ENCODE data around the gene TRPM3.

The TRPM3 gene

DNA sequence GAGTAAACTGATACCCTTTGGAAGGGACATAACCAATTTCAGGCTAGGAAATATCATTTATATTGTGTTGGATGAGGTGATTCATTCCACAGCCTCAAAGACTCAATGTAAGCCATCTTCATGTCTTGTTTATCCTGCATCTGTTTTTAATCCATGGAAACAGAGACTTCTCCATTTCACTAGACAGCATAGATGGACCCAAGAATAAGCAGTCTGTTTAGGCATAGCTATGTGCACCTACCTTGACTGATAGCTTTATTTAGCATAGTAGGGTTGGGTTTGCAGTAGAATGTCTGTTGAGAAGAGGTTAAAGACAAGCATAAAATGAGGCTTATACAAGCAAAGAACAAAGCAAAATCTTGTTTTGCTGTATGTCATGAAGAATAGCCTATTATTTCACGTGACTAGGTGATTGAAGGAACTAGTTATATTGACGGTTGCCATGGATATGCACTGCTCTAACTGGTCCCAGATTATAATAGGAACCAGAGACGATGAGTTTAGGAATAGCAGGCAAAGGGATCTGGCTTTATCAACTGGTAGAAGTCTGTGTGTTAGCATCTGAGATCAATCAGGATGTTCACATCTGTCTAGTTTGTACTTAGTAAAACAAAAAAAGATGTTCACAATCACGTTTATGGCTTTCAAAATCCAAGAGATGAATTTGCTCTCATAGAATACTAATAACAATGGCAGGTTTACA, 552.2 kb downstream of the TRPM3 start:
- TF ChIP-seq, protein P1, sequence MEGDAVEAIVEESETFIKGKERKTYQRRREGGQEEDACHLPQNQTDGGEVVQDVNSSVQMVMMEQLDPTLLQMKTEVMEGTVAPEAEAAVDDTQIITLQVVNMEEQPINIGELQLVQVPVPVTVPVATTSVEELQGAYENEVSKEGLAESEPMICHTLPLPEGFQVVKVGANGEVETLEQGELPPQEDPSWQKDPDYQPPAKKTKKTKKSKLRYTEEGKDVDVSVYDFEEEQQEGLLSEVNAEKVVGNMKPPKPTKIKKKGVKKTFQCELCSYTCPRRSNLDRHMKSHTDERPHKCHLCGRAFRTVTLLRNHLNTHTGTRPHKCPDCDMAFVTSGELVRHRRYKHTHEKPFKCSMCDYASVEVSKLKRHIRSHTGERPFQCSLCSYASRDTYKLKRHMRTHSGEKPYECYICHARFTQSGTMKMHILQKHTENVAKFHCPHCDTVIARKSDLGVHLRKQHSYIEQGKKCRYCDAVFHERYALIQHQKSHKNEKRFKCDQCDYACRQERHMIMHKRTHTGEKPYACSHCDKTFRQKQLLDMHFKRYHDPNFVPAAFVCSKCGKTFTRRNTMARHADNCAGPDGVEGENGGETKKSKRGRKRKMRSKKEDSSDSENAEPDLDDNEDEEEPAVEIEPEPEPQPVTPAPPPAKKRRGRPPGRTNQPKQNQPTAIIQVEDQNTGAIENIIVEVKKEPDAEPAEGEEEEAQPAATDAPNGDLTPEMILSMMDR (IDR thresholded peaks at IDR 0.05; ENCODE audit: control extremely low read depth, extremely low read depth, low read depth, missing control alignments), result no peak
- DNase-seq (ENCODE audit: extremely low spot score), result no peak
- POLR2A ChIA-PET, result no interaction called here
- CTCF ChIA-PET, result no interaction called here

DNA sequence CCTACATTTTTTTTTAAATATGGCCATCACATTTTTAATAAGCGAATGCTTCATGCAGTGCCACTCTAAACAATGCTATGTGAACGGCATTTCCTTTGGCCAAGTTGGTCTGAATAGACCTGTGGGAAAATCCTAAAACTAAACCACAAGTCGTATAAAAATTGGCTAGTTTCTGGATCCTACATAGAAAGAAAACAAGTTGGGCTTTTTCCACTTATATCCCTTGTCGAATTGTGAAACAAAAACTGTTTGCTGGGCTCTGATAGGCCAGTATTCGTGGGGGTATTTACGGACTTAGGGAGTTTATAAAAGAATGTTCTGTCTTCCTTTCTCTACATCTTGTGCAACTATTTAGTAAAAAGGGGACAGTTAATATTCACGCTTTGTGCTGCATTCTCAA, 553.9 kb downstream of the TRPM3 start:
- CTCF ChIA-PET, result interaction anchor here (1.6 to 1.8 kb wide), 2 partner anchors 9 to 10 kb away, joined by 5 to 7 read pairs; no protein-coding TSS in a partner anchor
- POLR2A ChIA-PET, result no interaction called here
- TF ChIP-seq, protein P1 (IDR thresholded peaks at IDR 0.05; ENCODE audit: control extremely low read depth, extremely low read depth, low read depth, missing control alignments), result no peak
- no peak for DNase-seq (ENCODE audit: extremely low spot score)

DNA sequence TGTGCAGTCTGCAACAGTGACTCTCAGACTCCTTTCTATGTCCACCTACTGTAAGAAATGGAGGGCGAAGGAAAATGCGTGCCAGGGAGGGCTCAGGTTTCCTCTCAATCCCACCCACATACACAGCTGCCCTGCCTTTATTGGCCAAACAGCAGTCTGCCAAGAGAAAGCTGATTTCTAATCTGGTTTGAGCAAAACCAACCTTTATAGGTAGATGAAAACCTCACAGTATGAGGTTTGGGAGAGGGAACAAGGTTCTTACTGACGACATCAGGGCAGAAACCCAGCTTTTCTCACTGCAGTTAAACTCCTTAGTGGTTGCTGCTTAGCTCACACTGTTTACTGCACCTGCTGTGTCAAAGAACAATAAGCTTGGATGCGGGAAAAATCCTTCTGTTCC, 554.7 kb downstream of the TRPM3 start:
- POLR2A ChIA-PET, result no interaction called here
- CTCF ChIA-PET, result interaction anchor here (0.8 to 1.8 kb wide), 5 partner anchors 9 to 62 kb away, joined by 3 to 7 read pairs (median 5); no protein-coding TSS in a partner anchor
- TF ChIP-seq, protein P1 (IDR thresholded peaks at IDR 0.05; ENCODE audit: control extremely low read depth, extremely low read depth, low read depth, missing control alignments), result no peak
- DNase-seq (ENCODE audit: extremely low spot score), result no peak

GRCh38 chr9:70566066-70566465, 555.4 kb downstream of the TRPM3 start:
- ChIA-PET CTCF (interaction anchor here (0.8 to 1.8 kb wide), 5 partner anchors 9 to 62 kb away, joined by 3 to 7 read pairs (median 5); no protein-coding TSS in a partner anchor), POLR2A (no interaction called here)
- TF ChIP-seq, protein P1 (IDR thresholded peaks at IDR 0.05; ENCODE audit: control extremely low read depth, extremely low read depth, low read depth, missing control alignments), result no peak
- no peak for DNase-seq (ENCODE audit: extremely low spot score)

DNA sequence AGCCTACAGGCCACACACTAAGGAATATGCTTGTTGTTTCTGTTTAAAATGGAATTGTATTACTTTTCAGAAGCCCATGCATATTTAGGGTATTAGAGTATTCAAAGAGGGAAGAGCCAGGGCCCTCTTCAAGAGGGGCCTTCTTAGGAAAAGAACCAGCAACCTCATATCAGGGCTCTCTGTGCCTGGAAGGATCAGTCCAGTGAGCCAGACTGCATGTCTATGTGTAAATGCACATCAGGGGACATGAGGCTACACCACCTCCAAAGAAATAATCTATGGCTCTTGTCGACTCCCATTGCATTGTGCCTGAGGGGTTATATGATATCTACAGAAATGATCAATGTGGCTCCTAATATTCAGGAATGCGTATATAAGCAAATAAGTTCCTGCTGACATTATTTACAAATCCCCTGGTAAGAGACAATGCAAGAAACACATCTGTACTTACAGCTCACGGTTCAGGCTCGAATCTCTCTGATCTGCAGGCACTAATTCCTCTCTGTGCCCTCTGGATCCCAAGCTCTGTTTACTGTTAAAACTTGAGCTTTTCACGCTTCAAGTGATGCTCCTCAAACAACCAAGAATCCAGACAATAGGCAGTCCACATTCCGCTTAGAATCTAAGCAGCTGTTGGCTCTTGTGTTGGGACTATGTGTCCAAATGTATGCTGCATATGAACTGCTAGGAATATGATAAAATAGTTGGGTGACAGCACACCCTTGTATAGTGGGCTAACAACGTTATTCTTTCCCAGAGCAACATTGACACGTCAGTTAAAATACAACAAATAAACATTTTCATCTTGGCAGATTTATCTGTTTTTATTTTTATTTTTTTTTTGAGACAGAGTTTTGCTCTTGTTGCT, 556.7 kb downstream of the TRPM3 start:
- TF ChIP-seq, protein P1 (IDR thresholded peaks at IDR 0.05; ENCODE audit: control extremely low read depth, extremely low read depth, low read depth, missing control alignments), result no peak
- ChIA-PET POLR2A (interaction anchor here (0.5 kb wide), 1 partner anchor 231 kb away, joined by 5 read pairs; no protein-coding TSS in a partner anchor), CTCF (interaction anchor here (1.1 kb wide), 1 partner anchor 10 kb away, joined by 3 read pairs; no protein-coding TSS in a partner anchor)
- no peak for DNase-seq (ENCODE audit: extremely low spot score)

GRCh38 chr9:70563431-70564204, 557.8 kb downstream of the TRPM3 start:
- TF ChIP-seq, protein P1 (IDR thresholded peaks at IDR 0.05; ENCODE audit: control extremely low read depth, extremely low read depth, low read depth, missing control alignments), result no peak
- peak; percentile 67 for DNase-seq (ENCODE audit: extremely low spot score)
- CTCF ChIA-PET, result interaction anchor here (1.5 kb wide), 1 partner anchor 39 kb away, joined by 6 read pairs; no protein-coding TSS in a partner anchor
- POLR2A ChIA-PET, result interaction anchor here (0.5 kb wide), 1 partner anchor 229 kb away, joined by 5 read pairs; no protein-coding TSS in a partner anchor
